K562 (cell line): Measurements from ENCODE around the gene FLOT2. TPM values are rescaled to one million over a fixed set of nuclear protein-coding genes. Genes with fewer than 3 reads are reported as not detected.

Experiments
- CBX3 ChIP-seq, 2 experiments: IDR thresholded peaks; 1 replicate in 1 of 2; 2 replicates in 1 of 2; pipeline ENCODE4 v1.6.1; 2012; ENCODE audit warnings: inconsistent platforms in 2 of 2, low read length in 2 of 2, borderline replicate concordance in 1 of 2, control low read depth in 1 of 2
- CBX5 ChIP-seq: IDR thresholded peaks from 2 replicates; pipeline ENCODE4 v1.6.1; 2014; ENCODE audit warnings: low read depth, borderline replicate concordance
- CHCHD3 ChIP-seq: fragments of 250-450 bp; sonication (Bioruptor Pico); IDR thresholded peaks from 2 replicates; pipeline ENCODE4 v2.1.2; 2022; ENCODE audit warnings: mild to moderate bottlenecking
- ELF1 ChIP-seq: fragments of 200-800 bp; sonication (Bioruptor generic); IDR thresholded peaks from 2 replicates; pipeline ENCODE4 v1.6.1; 2016; ENCODE audit warnings: missing genetic modification characterization, missing compliant biosample characterization
- ESRRB ChIP-seq: fragments of 250-450 bp; sonication (Bioruptor Pico); IDR thresholded peaks from 2 replicates; pipeline ENCODE4 v1.5.0; 2020; ENCODE audit warnings: mild to moderate bottlenecking, moderate library complexity, borderline replicate concordance
- FOXJ3 ChIP-seq: sonication (generic); formaldehyde crosslinking; IDR thresholded peaks from 2 replicates; pipeline ENCODE4 v1.4.0; 2020; ENCODE audit warnings: mild to moderate bottlenecking, missing genetic modification reagents
- GATAD2B ChIP-seq: fragments of 450-650 bp; IDR thresholded peaks from 2 replicates; pipeline ENCODE4 v1.6.1; 2017; ENCODE audit warnings: mild to moderate bottlenecking, borderline replicate concordance
- HNRNPL ChIP-seq: fragments of 200-400 bp; formaldehyde crosslinking; IDR thresholded peaks from 2 replicates; pipeline ENCODE4 v1.6.1; 2017; ENCODE audit warnings: low read depth, mild to moderate bottlenecking, low read length
- LARP7 ChIP-seq: fragments of 450-650 bp; IDR thresholded peaks from 2 replicates; pipeline ENCODE4 v1.6.1; 2016
- LCOR ChIP-seq: sonication (generic); formaldehyde crosslinking; IDR thresholded peaks from 2 replicates; pipeline ENCODE4 v1.8.0; 2022; ENCODE audit warnings: mild to moderate bottlenecking, missing genetic modification reagents
- MXI1 ChIP-seq: IDR thresholded peaks from 2 replicates; pipeline ENCODE4 v1.6.1; 2011; ENCODE audit warnings: low read depth, mild to moderate bottlenecking, improper control_type of control experiment, low read length
- MYC ChIP-seq, 2 experiments: fragments of 250-450 bp in 1 of 2; sonication (Bioruptor Pico) in 1 of 2; IDR thresholded peaks; 2 replicates each; pipeline versions ENCODE4 v1.5.1 to v1.6.1; 2012 to 2021; ENCODE audit warnings: low read depth in 2 of 2, borderline replicate concordance in 1 of 2, improper control_type of control experiment in 1 of 2, low read length in 1 of 2, mild to moderate bottlenecking in 1 of 2, moderate library complexity in 1 of 2
- NONO ChIP-seq, 2 experiments: fragments of 200-400 bp in 1 of 2; fragments of 450-650 bp in 1 of 2; formaldehyde crosslinking in 1 of 2; IDR thresholded peaks; 2 replicates each; pipeline ENCODE4 v1.6.1; 2017; ENCODE audit warnings: low read depth in 2 of 2, mild to moderate bottlenecking in 2 of 2, moderate library complexity in 2 of 2, low read length in 1 of 2
- RUNX1 ChIP-seq: sonication (generic); IDR thresholded peaks from 2 replicates; pipeline ENCODE4 v1.6.1; 2016; ENCODE audit warnings: antibody characterized with exemption, low read depth
- SLC30A9 ChIP-seq: fragments of 250-450 bp; sonication (Bioruptor Pico); IDR thresholded peaks from 2 replicates; pipeline ENCODE4 v1.8.0; 2022; ENCODE audit warnings: mild to moderate bottlenecking, moderate library complexity
- SNRNP70 ChIP-seq: fragments of 200-400 bp; formaldehyde crosslinking; optimal IDR thresholded peaks from 2 replicates; pipeline ENCODE3; 2017; ENCODE audit warnings: low read depth, low read length
- TGIF2 ChIP-seq: sonication (generic); formaldehyde crosslinking; IDR thresholded peaks from 2 replicates; pipeline ENCODE4 v1.8.1; 2022; ENCODE audit warnings: mild to moderate bottlenecking, missing genetic modification reagents, moderate library complexity
- ZBTB26 ChIP-seq: fragments of 450-650 bp; formaldehyde crosslinking; IDR thresholded peaks from 2 replicates; pipeline ENCODE4 v1.4.0; 2022; ENCODE audit warnings: missing genetic modification characterization
- ZBTB8A ChIP-seq: fragments of 450-650 bp; IDR thresholded peaks from 2 replicates; pipeline ENCODE4 v1.6.1; 2018; ENCODE audit warnings: mild to moderate bottlenecking, moderate library complexity; ENCODE audit not compliant: partially characterized antibody
- ZKSCAN1 ChIP-seq: fragments of 150-350 bp; IDR thresholded peaks from 2 replicates; pipeline ENCODE4 v1.6.1; 2016; ENCODE audit warnings: low read depth, low read length
- polyA plus RNA-seq, 8 experiments: library from polyadenylated mRNA; depleted of rRNA in 4 of 8; stranded (reverse) in 5 of 8; unstranded in 3 of 8; fragments of >200 nt; fragmentation: Nextera tagmentation in 2 of 8; fragmentation: Illumina TruSeq in 1 of 8; extraction: Ambion mirVana in 2 of 8; extraction: Trizol in 1 of 8; gene quantifications; 2 replicates each; pipeline versions ENCODE4 v1.2.1 to v1.2.3, GENCODE V29; 2011 to 2014; ENCODE audit warnings: inconsistent platforms in 1 of 8, missing spikeins in 1 of 8
- total RNA-seq, 7 experiments: library from RNA; depleted of rRNA in 6 of 7; stranded (reverse); fragments of >200 nt in 6 of 7; fragmentation: Illumina TruSeq in 2 of 7; extraction: Trizol in 2 of 7; gene quantifications; 2 replicates each; pipeline versions ENCODE4 v1.2.1 to v1.2.3, GENCODE V29; 2011 to 2021; ENCODE audit warnings: low replicate concordance in 1 of 7
- TF ChIP-seq, protein P1 (sequence below), 2 experiments: fragments of 450-650 bp in 1 of 2; IDR thresholded peaks; 2 replicates each; pipeline ENCODE4 v1.6.1; 2011 to 2017; ENCODE audit warnings: low read depth in 2 of 2, antibody characterized with exemption in 1 of 2, borderline replicate concordance in 1 of 2, low read length in 1 of 2, mild to moderate bottlenecking in 1 of 2, mixed read lengths in 1 of 2; ENCODE audit not compliant: control insufficient read depth in 1 of 2
- TF ChIP-seq, protein P2 (sequence below): fragments of 250-450 bp; sonication (Bioruptor Pico); IDR thresholded peaks from 2 replicates; pipeline ENCODE4 v1.6.1; 2021; ENCODE audit warnings: mild to moderate bottlenecking

FLOT2 gene
- total and polyA plus RNA-seq, 9 of the 15 experiments (the other 6 are each of a cell fraction or from before 2014, with no cell fraction given) = 17.5 to 138 (median 41.7) TPM

DNA sequence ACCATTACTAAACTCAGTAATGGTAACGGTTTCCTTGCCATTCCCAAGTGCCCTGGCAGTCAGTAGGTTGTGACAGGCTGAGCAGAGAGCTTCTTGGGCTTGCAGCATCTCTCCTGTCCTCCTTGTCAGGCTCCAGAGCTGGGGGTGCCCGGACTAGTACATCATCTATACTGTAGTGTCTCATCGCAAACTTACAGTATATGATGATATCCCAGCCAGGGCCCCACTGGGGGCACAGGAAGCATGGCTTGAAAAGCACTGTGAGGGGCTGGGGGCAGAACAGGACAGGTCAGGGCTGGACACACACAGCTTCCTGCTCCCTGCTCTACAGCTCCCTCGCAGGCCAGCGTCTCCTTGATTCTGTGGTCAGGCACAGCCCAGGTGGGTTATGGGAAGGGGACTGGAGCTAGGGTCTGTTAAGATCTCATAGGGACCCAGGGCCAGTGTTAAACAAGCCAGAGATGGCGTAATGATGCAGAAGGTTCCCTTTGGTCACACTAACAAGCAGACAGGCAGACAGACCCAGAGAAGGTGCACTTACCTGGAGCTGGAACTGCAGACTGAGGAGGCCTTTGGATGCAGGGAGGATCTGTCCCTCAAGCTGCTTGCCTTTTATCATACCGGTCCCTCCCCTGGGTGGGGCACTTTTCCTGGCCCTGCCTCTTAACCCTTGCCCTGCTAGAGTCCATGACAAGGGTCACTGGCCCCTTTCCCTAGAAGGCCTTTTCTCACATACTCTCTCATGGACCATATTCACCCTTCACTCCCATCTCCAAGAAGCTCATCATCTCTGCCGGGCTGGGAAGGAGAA lies 35.9 kb downstream of the FLOT2 start (continued):
- TF ChIP-seq SLC30A9 (CRISPR knock-in tag) (no peak), ELF1 (tag) (peak; percentile 75; the same call in 1 of the 2 replicates), RUNX1 (0 out of 2 replicates have a peak, but pooled peaks have one; percentile 29), ZBTB26 (CRISPR knock-in tag) (peak; percentile 31; the same call in 1 of the 2 replicates), ZBTB8A (no peak), HNRNPL (no peak), SNRNP70 (no peak), CBX3 (IDR thresholded peaks at IDR 0.05; ENCODE audit: borderline replicate concordance in 1 of 2, low read length in 2 of 2) (peak in 1 of 2 experiments; percentile 19; a peak in 1 of 3 replicates), GATAD2B (no peak), FOXJ3 (no peak), ESRRB (CRISPR knock-in tag) (no peak), LARP7 (peak; percentile 69; the same call in 1 of the 2 replicates), TGIF2 (CRISPR knock-in tag) (no peak), NONO (IDR thresholded peaks at IDR 0.05; ENCODE audit: low read depth in 2 of 2, low read length in 1 of 2) (no peak), MYC (IDR thresholded peaks at IDR 0.05; ENCODE audit: low read depth, low read length) (0 out of 2 replicates have a peak, but pooled peaks have one; percentile 11), MYC (CRISPR knock-in tag; IDR thresholded peaks at IDR 0.05; ENCODE audit: borderline replicate concordance, low read depth) (no peak), ZKSCAN1 (no peak), CHCHD3 (no peak), LCOR (CRISPR knock-in tag) (no peak), MXI1 (no peak), CBX5 (no peak)
- TF ChIP-seq, protein P1, sequence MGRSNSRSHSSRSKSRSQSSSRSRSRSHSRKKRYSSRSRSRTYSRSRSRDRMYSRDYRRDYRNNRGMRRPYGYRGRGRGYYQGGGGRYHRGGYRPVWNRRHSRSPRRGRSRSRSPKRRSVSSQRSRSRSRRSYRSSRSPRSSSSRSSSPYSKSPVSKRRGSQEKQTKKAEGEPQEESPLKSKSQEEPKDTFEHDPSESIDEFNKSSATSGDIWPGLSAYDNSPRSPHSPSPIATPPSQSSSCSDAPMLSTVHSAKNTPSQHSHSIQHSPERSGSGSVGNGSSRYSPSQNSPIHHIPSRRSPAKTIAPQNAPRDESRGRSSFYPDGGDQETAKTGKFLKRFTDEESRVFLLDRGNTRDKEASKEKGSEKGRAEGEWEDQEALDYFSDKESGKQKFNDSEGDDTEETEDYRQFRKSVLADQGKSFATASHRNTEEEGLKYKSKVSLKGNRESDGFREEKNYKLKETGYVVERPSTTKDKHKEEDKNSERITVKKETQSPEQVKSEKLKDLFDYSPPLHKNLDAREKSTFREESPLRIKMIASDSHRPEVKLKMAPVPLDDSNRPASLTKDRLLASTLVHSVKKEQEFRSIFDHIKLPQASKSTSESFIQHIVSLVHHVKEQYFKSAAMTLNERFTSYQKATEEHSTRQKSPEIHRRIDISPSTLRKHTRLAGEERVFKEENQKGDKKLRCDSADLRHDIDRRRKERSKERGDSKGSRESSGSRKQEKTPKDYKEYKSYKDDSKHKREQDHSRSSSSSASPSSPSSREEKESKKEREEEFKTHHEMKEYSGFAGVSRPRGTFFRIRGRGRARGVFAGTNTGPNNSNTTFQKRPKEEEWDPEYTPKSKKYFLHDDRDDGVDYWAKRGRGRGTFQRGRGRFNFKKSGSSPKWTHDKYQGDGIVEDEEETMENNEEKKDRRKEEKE (IDR thresholded peaks at IDR 0.05; ENCODE audit: borderline replicate concordance in 1 of 2, control insufficient read depth in 1 of 2, low read depth in 2 of 2, low read length in 1 of 2) = no peak
- TF ChIP-seq, protein P2, sequence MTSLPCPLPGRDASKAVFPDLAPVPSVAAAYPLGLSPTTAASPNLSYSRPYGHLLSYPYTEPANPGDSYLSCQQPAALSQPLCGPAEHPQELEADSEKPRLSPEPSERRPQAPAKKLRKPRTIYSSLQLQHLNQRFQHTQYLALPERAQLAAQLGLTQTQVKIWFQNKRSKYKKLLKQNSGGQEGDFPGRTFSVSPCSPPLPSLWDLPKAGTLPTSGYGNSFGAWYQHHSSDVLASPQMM (CRISPR knock-in tag) = no peak
